Smooth muscle cell (in vitro differentiated cells): ENCODE measurements around the gene ATOSB. TPM values are rescaled to one million over a fixed set of nuclear protein-coding genes. Genes with fewer than 3 reads are reported as not detected.

ENCODE experiments used
- DNase-seq: peaks from one replicate; lab custom pipeline; 2025; ENCODE audit not compliant: unreplicated experiment; lab: John Stamatoyannopoulos, UW
- H2AFZ ChIP-seq: fragments of 200-600 bp; sonication (generic); 2 replicates; pipeline ENCODE4 v1.6.0; 2016; ENCODE audit warnings: antibody characterized with exemption, low read depth, mild to moderate bottlenecking
- H3F3A ChIP-seq: fragments of 200-600 bp; sonication (generic); 2 replicates; pipeline ENCODE4 v1.6.0; 2017; ENCODE audit warnings: antibody characterized with exemption, low read depth
- H3K27ac ChIP-seq: fragments of 200-600 bp; sonication (generic); 2 replicates; pipeline ENCODE4 v1.5.1; 2016; ENCODE audit warnings: low read depth, mild to moderate bottlenecking
- H3K27me3 ChIP-seq: fragments of 200-600 bp; sonication (generic); 2 replicates; pipeline ENCODE4 v1.6.1; 2016; ENCODE audit warnings: low read depth, mild to moderate bottlenecking
- H3K36me3 ChIP-seq: fragments of 200-600 bp; sonication (generic); 2 replicates; pipeline ENCODE4 v1.5.1; 2016; ENCODE audit warnings: low read depth
- H3K4me1 ChIP-seq: fragments of 200-600 bp; sonication (generic); 2 replicates; pipeline ENCODE4 v1.5.1; 2016; ENCODE audit warnings: low read depth
- H3K4me2 ChIP-seq: fragments of 200-600 bp; sonication (generic); 2 replicates; pipeline ENCODE4 v1.6.0; 2016; ENCODE audit warnings: mild to moderate bottlenecking
- H3K4me3 ChIP-seq: fragments of 200-600 bp; sonication (generic); 2 replicates; pipeline ENCODE4 v1.5.1; 2016; ENCODE audit warnings: mild to moderate bottlenecking
- H3K79me2 ChIP-seq: fragments of 200-600 bp; sonication (generic); 2 replicates; pipeline ENCODE4 v1.6.0; 2016; ENCODE audit warnings: low read depth, mild to moderate bottlenecking
- H3K9ac ChIP-seq: fragments of 200-600 bp; sonication (generic); 2 replicates; pipeline ENCODE4 v1.6.0; 2016; ENCODE audit warnings: low read depth
- H3K9me3 ChIP-seq: fragments of 200-600 bp; sonication (generic); replicated peaks from 2 replicates; pipeline ENCODE4 v1.5.1; 2016; ENCODE audit warnings: low read depth
- H4K20me1 ChIP-seq: fragments of 200-600 bp; sonication (generic); 2 replicates; pipeline ENCODE4 v1.6.0; 2016; ENCODE audit warnings: low read depth
- CTCF ChIP-seq: fragments of 200-600 bp; sonication (generic); IDR thresholded peaks from 2 replicates; pipeline ENCODE4 v1.5.1; 2017; ENCODE audit warnings: borderline replicate concordance, mild to moderate bottlenecking, antibody characterized with exemption; ENCODE audit not compliant: insufficient read depth, poor library complexity, severe bottlenecking
- WGBS: methylation state at CpG from one replicate; pipeline ENCODE4 v1.1.7; 2016; ENCODE audit warnings: low lambda C conversion rate; 5-methylcytosine and 5-hydroxymethylcytosine counted together
- polyA plus RNA-seq: library from polyadenylated mRNA; unstranded; fragments of >200 nt; fragmentation: Nextera tagmentation; extraction: Ambion mirVana; gene quantifications from 2 replicates; pipeline ENCODE4 v1.2.1, GENCODE V29; 2016
- total RNA-seq: library from RNA; depleted of rRNA; stranded (reverse); fragments of >200 nt; gene quantifications from 2 replicates; pipeline ENCODE4 v1.2.3, GENCODE V29; 2014

Gene ATOSB
- total and polyA plus RNA-seq, 2 experiments from 2014 or later, result 30.2 to 39.9 TPM

- peak; percentile 88 for TF ChIP-seq CTCF
- Histone ChIP-seq H3K79me2 (peaks cover 15% of the 10 kb centered on the region), H4K20me1 (peaks cover 12% of the 10 kb centered on the region), H3K9me3 (no peaks in the 10 kb centered on the region), H3F3A (peaks cover 13% of the 10 kb centered on the region), H2AFZ (peak overlapping the region; percentile 95), H3K27ac (peak overlapping the region; percentile 36), H3K4me3 (peak overlapping the region; percentile 69), H3K4me2 (peak overlapping the region; percentile 93), H3K4me1 (peaks cover 21% of the 10 kb centered on the region), H3K36me3 (no peaks in the 10 kb centered on the region), H3K27me3 (no peaks in the 10 kb centered on the region), H3K9ac (peak overlapping the region; percentile 17)
- peak; percentile 63 for DNase-seq
- 6% methylated on average over 30 of the region's 30 CpGs for WGBS
These were observed 1.4 kb upstream of the ATOSB start for GRCh38 chr9:35116898-35117551.

GRCh38 chr9:35116539-35116897 lies 856 bp upstream of the ATOSB start:
- Histone ChIP-seq H3K4me3 (peak overlapping the region; percentile 69), H3K79me2 (peaks cover 15% of the 10 kb centered on the region), H3K4me2 (peak overlapping the region; percentile 93), H3K9me3 (no peaks in the 10 kb centered on the region), H2AFZ (peak overlapping the region; percentile 90), H3F3A (peaks cover 13% of the 10 kb centered on the region), H3K36me3 (no peaks in the 10 kb centered on the region), H3K4me1 (peaks cover 24% of the 10 kb centered on the region), H4K20me1 (peaks cover 12% of the 10 kb centered on the region), H3K27me3 (no peaks in the 10 kb centered on the region), H3K9ac (no peak overlapping the region), H3K27ac (peak overlapping the region; percentile 93)
- TF ChIP-seq CTCF, result no peak
- DNase-seq, result no peak
- 4% methylated on average over 12 of the region's 12 CpGs for WGBS

- peaks cover 28% of the 10 kb centered on the region for H3K79me2 ChIP-seq
- 16% methylated on average over 10 of the region's 12 CpGs for WGBS
- TF ChIP-seq CTCF, result no peak
- peaks cover 13% of the 10 kb centered on the region for H3F3A ChIP-seq
- H2AFZ ChIP-seq, result no peak overlapping the region
- H3K9ac ChIP-seq, result peak overlapping the region; percentile 69
- H3K4me3 ChIP-seq, result peak overlapping the region; percentile 69
- peaks cover 29% of the 10 kb centered on the region for H3K4me1 ChIP-seq
- H3K27me3 ChIP-seq, result no peaks in the 10 kb centered on the region
- no peaks in the 10 kb centered on the region for H3K36me3 ChIP-seq
- H4K20me1 ChIP-seq, result peaks cover 23% of the 10 kb centered on the region
- H3K4me2 ChIP-seq, result peak overlapping the region; percentile 93
- H3K9me3 ChIP-seq, result no peaks in the 10 kb centered on the region
- peak overlapping the region; percentile 93 for H3K27ac ChIP-seq
- DNase-seq, result peak; percentile 17
These were observed 628 bp downstream of the ATOSB start for GRCh38 chr9:35114840-35115628.
